A549 (cell line): ENCODE measurements around the gene MAD2L1.

Experiments used
- MAZ ChIP-seq: fragments of 150-350 bp; IDR thresholded peaks from 2 replicates; pipeline ENCODE4 v1.6.1; 2014; ENCODE audit warnings: antibody characterized with exemption, low read depth, low read length, borderline replicate concordance
- POLR2A ChIP-seq: IDR thresholded peaks from 2 replicates; pipeline ENCODE4 v1.6.1; 2012; ENCODE audit warnings: mild to moderate bottlenecking, low read length
- RAD21 ChIP-seq, 2 experiments: fragments of >200 bp in 1 of 2; sonication (Bioruptor Twin) in 1 of 2; formaldehyde crosslinking in 1 of 2; IDR thresholded peaks in 1 of 2; conservative IDR thresholded peaks in 1 of 2; 2 replicates in 1 of 2; 3 replicates in 1 of 2; pipeline ENCODE4 v1.6.1; 2012 to 2018; ENCODE audit warnings: inconsistent platforms in 1 of 2
- TF ChIP-seq, protein P1 (sequence below): fragments of >200 bp; sonication (Bioruptor Twin); formaldehyde crosslinking; IDR thresholded peaks from 3 replicates; pipeline ENCODE4 v1.5.1; 2016
- TF ChIP-seq, protein P2 (sequence below): IDR thresholded peaks from 2 replicates; pipeline ENCODE4 v1.6.1; 2012

- TF ChIP-seq POLR2A = no peak
- TF ChIP-seq, protein P1, sequence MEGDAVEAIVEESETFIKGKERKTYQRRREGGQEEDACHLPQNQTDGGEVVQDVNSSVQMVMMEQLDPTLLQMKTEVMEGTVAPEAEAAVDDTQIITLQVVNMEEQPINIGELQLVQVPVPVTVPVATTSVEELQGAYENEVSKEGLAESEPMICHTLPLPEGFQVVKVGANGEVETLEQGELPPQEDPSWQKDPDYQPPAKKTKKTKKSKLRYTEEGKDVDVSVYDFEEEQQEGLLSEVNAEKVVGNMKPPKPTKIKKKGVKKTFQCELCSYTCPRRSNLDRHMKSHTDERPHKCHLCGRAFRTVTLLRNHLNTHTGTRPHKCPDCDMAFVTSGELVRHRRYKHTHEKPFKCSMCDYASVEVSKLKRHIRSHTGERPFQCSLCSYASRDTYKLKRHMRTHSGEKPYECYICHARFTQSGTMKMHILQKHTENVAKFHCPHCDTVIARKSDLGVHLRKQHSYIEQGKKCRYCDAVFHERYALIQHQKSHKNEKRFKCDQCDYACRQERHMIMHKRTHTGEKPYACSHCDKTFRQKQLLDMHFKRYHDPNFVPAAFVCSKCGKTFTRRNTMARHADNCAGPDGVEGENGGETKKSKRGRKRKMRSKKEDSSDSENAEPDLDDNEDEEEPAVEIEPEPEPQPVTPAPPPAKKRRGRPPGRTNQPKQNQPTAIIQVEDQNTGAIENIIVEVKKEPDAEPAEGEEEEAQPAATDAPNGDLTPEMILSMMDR = no peak
- no peak for TF ChIP-seq RAD21 (conservative IDR thresholded peaks at IDR 0.05 in 1 of 2, IDR thresholded peaks at IDR 0.05 in 1 of 2)
- TF ChIP-seq MAZ = no peak
- TF ChIP-seq, protein P2, sequence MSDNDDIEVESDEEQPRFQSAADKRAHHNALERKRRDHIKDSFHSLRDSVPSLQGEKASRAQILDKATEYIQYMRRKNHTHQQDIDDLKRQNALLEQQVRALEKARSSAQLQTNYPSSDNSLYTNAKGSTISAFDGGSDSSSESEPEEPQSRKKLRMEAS = no peak
Observed at GRCh38 chr4:120025516-120025915, 41.1 kb downstream of the MAD2L1 start.
